GM19395 (cell line): ENCODE measurements around the gene TIRAP.
"Not testable (repeated sequence)": the region's sequence is repeated elsewhere in the genome, so short reads cannot be mapped to it uniquely, and the experiment has no call there.

Source experiments
- ATAC-seq: cut with Tn5 transposase; IDR thresholded peaks from one replicate; pipeline ENCODE4 v1.9.1; 2021; ENCODE audit warnings: mild to moderate bottlenecking, moderate library complexity; ENCODE audit not compliant: unreplicated experiment

The TIRAP gene

GRCh38 chr11:126282736-126283591 lies at the start of gene TIRAP:
Gene TIRAP (plus strand): TSS chr11:126283093. CDS start chr11:126290895, 7,802 bp downstream.
- ATAC-seq, result peak; percentile 69

- ATAC-seq, result no peak
These were observed 49.5 kb upstream of the TIRAP start for GRCh38 chr11:126233391-126233790.

DNA sequence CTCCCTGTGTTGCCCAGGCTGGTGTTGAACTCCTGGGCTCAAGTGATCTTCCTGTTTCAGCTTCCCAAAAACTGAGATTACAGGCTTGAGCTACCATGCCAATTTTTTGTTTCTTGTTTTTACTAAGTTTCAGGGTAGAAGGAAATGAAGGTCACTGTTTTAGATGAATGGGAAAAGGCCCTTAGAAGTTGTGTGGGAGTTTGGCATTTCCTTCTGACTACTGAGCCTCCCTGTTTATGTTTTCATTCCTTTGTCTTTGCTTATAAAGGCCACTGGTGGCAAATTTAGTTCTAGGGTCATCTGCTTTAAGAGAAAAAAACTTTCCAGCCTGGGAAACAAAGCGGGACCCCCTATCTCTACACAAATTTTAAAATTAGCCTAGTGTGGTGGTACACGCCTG lies 36.3 kb upstream of the TIRAP start:
- ATAC-seq, result no peak

DNA sequence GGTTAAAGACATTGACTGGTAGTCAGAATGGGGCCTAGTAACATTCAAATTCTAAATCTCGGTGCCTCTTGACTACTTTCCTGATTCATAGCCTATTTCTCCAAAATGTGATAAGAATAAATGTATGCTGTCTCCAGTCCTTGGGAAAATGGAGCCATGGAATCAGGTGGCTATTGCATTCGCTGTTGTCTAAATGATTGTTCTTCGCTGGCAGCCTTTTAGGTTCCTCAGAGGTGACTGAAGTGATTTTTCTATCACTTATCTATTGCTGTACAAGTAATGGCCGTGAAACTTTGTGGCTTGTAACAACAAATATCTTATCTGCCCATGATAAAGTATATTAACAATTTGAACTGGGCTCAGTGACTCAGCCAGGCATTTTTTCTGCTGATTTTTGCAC lies 29.6 kb upstream of the TIRAP start:
- no peak for ATAC-seq

DNA sequence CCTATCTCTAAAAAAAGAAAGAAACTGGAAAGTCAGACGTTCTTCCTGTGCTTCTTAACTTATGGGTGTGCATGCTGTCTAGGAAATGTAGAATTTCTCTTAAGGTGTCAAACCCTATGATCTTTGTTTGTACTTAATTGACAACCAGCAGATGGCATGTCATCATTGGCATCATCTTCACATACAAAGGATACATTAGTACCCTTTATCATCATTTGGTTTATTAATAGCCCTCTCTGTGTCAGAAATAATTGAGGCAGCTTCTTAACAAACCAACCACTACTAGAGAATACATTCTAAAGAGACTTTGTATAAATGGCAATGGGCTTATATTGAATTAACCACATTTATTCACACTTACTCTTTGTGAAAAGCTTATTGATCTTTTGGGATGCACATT lies 28.1 kb upstream of the TIRAP start:
- no peak for ATAC-seq

DNA sequence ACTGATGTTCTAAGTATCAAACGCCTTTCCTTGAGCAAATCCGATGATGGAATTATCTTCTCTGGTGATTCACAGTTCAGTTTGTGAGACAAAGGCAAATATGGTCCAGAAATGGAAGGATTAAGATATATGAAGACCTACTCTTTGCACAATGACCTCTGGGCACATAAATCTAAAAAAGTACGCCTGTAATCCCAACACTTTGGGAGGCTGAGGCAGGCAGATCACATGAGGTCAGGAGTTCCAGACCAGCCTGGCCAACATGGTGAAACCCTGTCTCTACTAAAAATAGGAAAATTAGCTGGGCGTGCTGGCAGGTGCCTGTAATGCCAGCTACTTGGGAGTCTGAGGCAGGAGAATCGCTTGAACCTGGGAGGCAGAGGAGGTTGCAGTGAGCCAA lies 27.4 kb upstream of the TIRAP start:
- ATAC-seq, result not testable (repeated sequence)

- no peak for ATAC-seq
These were observed 26.7 kb upstream of the TIRAP start for GRCh38 chr11:126256216-126256615.

GRCh38 chr11:126257144-126257543 lies 25.7 kb upstream of the TIRAP start:
- ATAC-seq, result no peak

- no peak for ATAC-seq
These were observed 25.1 kb upstream of the TIRAP start for GRCh38 chr11:126257764-126258163.

GRCh38 chr11:126262216-126262615 lies 20.7 kb upstream of the TIRAP start:
- ATAC-seq, result no peak

DNA sequence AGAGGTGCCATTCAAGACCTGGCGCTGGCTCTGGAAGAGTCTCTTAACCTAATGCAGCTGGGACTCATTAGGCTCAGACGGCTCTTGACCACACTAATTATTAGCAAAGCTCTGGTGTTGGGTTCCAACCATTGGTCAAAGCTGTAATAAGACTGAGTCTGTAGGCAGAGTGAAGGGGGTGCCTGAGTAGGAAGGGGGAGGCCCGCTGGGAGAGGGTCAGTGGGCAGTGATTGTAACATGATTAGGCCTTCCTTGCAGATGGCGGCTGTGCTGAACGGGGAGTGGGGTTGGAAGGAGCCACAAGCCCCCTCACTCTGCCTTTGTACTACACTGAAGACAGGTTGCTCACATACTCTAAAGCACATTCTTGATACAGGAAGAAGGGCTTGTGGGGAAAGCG lies 19.4 kb upstream of the TIRAP start:
- ATAC-seq, result no peak

GRCh38 chr11:126265811-126266210 lies 17.1 kb upstream of the TIRAP start:
- no peak for ATAC-seq

DNA sequence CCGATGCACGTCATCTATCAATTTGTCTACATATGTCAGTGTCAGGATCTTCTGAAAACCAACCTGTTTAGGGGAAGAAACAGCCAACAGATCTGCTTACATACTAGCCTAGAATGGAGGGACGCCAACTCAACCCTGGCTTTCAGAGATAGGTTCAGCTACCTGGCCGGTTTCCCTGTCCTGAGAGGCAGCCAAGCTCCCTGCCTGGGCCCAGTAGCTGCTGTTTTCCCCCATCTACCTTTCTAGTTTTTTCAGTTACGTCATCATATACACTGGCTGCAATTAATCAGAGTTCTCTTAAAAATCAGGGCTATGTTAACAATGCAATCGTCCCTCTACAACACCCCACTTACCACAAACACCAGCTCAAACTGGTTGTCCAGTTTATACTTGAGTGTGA lies 15.2 kb upstream of the TIRAP start:
- ATAC-seq, result no peak

DNA sequence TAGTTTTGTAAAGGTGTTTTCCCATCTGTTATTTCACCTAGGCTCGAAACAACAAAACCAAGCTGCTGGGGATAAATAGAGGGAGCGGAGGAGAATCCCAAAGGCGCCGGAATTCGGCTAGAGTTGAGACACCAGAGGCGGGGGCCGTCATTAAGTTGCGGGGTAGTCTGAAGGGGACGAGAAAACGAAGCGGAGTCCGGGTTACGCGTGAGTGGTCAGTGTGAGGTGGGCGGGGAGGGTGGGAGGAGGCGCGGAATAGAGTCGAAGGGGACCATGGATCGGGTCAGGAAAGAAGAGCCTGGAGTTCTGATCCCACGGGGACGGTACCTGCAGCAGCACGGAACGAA lies 14.6 kb upstream of the TIRAP start:
- peak; percentile 13 for ATAC-seq

- peak; percentile 99 for ATAC-seq
These were observed 13.9 kb upstream of the TIRAP start, which contains the start of the genes FOXRED1 and SRPRA for GRCh38 chr11:126268708-126269579. Gene FOXRED1 (plus strand): TSS chr11:126269154. CDS start chr11:126269207, 53 bp downstream. Gene SRPRA (minus strand): TSS chr11:126268895. CDS start chr11:126268804, 91 bp downstream.

DNA sequence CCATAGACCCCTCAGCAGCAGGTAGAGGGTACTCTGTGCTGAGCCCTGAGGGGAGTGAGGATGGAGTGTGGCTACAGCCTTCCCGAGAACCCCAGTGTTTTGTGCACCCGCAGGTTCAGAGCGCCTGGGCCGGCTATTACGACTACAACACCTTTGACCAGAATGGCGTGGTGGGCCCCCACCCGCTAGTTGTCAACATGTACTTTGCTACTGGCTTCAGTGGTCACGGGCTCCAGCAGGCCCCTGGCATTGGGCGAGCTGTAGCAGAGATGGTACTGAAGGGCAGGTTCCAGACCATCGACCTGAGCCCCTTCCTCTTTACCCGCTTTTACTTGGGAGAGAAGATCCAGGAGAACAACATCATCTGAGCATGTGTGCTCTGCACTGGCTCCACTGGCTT lies 5.6 kb upstream of the TIRAP start:
- no peak for ATAC-seq

- no peak for ATAC-seq
These were observed 5.1 kb upstream of the TIRAP start for GRCh38 chr11:126277780-126278179.

GRCh38 chr11:126279191-126279590 lies 3.7 kb upstream of the TIRAP start:
- no peak for ATAC-seq

GRCh38 chr11:126280595-126280994 lies 2.3 kb upstream of the TIRAP start:
- no peak for ATAC-seq

- no peak for ATAC-seq
These were observed 1.6 kb upstream of the TIRAP start for GRCh38 chr11:126281245-126281644.

- ATAC-seq, result no peak
These were observed 1.2 kb upstream of the TIRAP start for GRCh38 chr11:126281666-126282175.

DNA sequence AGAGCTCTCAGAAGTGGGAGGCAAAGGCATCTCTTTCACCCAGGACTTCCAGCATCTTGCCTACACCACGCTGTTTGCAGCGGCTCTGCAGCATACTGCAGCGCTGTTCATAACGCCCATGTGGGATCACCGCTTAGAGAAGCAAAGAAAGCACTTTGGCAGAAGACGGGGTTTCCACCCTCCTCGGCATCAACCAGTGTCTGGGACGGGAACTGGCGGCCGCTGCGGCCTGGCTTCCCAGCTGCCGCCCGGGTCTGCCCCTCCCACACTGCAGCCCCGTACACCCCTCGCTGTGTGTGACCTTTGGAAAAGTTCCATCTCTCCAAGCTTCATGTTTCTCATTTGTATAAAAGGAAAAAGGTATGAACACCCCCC lies 545 bp upstream of the TIRAP start:
- peak; percentile 27 for ATAC-seq
